Lung (tissue), 13 donors: Measurements from ENCODE around the gene COLQ. TPM values are rescaled to one million over a fixed set of nuclear protein-coding genes. Genes with fewer than 3 reads are reported as not detected.

Experiments used
- ATAC-seq: fragments of 200-7000 bp; cut with Tn5 transposase; one replicate; pipeline ENCODE4 v1.9.1; 2020; ENCODE audit warnings: moderate number of reproducible peaks; ENCODE audit not compliant: insufficient read depth, low FRiP score
- DNase-seq, 3 donors: peaks; one replicate each; pipeline ENCODE4 v3.0.0-alpha.2; 2013 to 2017
- H3K27ac ChIP-seq, 2 donors: one replicate each; pipeline ENCODE4 v1.5.1; 2013; ENCODE audit warnings: mild to moderate bottlenecking in 2 of 2, moderate library complexity in 2 of 2, control low read depth in 1 of 2, inconsistent platforms in 1 of 2, low read depth in 1 of 2, low read length in 1 of 2
- H3K27me3 ChIP-seq, 3 donors: one replicate each; pipeline ENCODE4 v1.5.1; 2013; ENCODE audit warnings: low read length in 2 of 3; ENCODE audit not compliant: control insufficient read depth in 3 of 3, insufficient read depth in 3 of 3
- H3K36me3 ChIP-seq, 4 donors: one replicate each; pipeline ENCODE4 v1.5.1; 2013; ENCODE audit warnings: low read length in 4 of 4, mild to moderate bottlenecking in 1 of 4, moderate library complexity in 1 of 4; ENCODE audit not compliant: control insufficient read depth in 4 of 4, insufficient read depth in 4 of 4
- H3K4me1 ChIP-seq, 5 donors: one replicate each; pipeline ENCODE4 v1.5.1; 2013; ENCODE audit warnings: low read length in 5 of 5, mild to moderate bottlenecking in 2 of 5, moderate library complexity in 1 of 5; ENCODE audit not compliant: control insufficient read depth in 5 of 5, insufficient read depth in 5 of 5
- H3K4me3 ChIP-seq: one replicate; pipeline ENCODE4 v1.5.1; 2013; ENCODE audit warnings: mild to moderate bottlenecking, control low read depth, moderate library complexity
- H3K9ac ChIP-seq, 2 donors: one replicate each; pipeline ENCODE4 v1.5.1; 2013; ENCODE audit warnings: low read length in 2 of 2, control low read depth in 1 of 2; ENCODE audit not compliant: insufficient read depth in 1 of 2
- H3K9me3 ChIP-seq, 4 donors: one replicate each; pipeline ENCODE4 v1.5.1; 2013; ENCODE audit warnings: low read length in 3 of 4, mild to moderate bottlenecking in 1 of 4, moderate library complexity in 1 of 4; ENCODE audit not compliant: control insufficient read depth in 4 of 4, insufficient read depth in 3 of 4
- WGBS, 2 donors: extraction: QIAGEN DNeasy Blood & Tissue Kit; methylation state at CpG; one replicate each; pipeline ENCODE4 v1.1.7; 2013; 5-methylcytosine and 5-hydroxymethylcytosine counted together
- polyA plus RNA-seq, 2 donors: library from polyadenylated mRNA; stranded (reverse); fragments of 200-250 nt; gene quantifications; one replicate each; pipeline ENCODE4 v1.2.1, GENCODE V29; 2013
- small RNA-seq: library from RNA; depleted of rRNA; stranded (forward); fragments of <200 nt; gene quantifications from one replicate; pipeline ENCODE3, GENCODE V24; 2014; ENCODE audit warnings: low replicate concordance
- total RNA-seq, 2 donors: library from RNA; depleted of rRNA in 1 of 2; stranded (reverse); fragments of >200 nt in 1 of 2; gene quantifications; one replicate each; pipeline ENCODE4 v1.2.1, GENCODE V29; 2014 to 2021
- TF ChIP-seq, protein P1 (sequence below): IDR thresholded peaks from 2 replicates; pipeline ENCODE4 v1.5.1; 2012; ENCODE audit warnings: mild to moderate bottlenecking; ENCODE audit errors: control extremely low read depth, extremely low read depth
- donor health status: control.
- donor health status: control.
- donor health status: Bipolar disorder and iron deficiency.
- donor health status: healthy.
- donor health status: DM: yes; HTN: yes; CAD: no.

The COLQ gene
- total and polyA plus RNA-seq, 4 donors, result 0.90 to 5.1 (median 1.9) TPM

DNA sequence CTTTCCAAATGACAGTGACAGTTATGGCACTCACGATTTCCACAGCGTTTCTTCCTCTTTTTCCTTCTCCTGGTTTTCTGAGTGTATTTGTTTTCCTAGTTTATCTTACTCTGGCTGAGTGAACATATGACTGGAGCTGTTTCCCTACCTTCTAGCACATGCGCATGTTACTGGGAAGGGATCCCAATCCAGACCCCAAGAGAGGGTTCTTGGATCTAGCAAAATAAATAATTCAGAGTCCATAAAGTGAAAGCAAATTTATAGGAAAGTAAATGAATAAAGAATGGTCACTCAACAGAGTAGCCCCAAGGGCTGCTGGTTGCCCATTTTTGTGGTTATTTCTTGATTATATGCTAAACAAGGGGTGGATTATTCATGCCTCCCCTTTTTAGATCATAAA, 118.0 kb downstream of the COLQ start:
- Histone ChIP-seq H3K9ac (no peak overlapping the region), H3K4me3 (no peak overlapping the region), H3K27ac (no peak overlapping the region), H3K9me3 (peaks cover 0 to 2% (median 0%) of the 10 kb centered on the region in 4 donors), H3K36me3 (no peaks in the 10 kb centered on the region), H3K27me3 (no peaks in the 10 kb centered on the region), H3K4me1 (no peaks in the 10 kb centered on the region)
- TF ChIP-seq, protein P1, sequence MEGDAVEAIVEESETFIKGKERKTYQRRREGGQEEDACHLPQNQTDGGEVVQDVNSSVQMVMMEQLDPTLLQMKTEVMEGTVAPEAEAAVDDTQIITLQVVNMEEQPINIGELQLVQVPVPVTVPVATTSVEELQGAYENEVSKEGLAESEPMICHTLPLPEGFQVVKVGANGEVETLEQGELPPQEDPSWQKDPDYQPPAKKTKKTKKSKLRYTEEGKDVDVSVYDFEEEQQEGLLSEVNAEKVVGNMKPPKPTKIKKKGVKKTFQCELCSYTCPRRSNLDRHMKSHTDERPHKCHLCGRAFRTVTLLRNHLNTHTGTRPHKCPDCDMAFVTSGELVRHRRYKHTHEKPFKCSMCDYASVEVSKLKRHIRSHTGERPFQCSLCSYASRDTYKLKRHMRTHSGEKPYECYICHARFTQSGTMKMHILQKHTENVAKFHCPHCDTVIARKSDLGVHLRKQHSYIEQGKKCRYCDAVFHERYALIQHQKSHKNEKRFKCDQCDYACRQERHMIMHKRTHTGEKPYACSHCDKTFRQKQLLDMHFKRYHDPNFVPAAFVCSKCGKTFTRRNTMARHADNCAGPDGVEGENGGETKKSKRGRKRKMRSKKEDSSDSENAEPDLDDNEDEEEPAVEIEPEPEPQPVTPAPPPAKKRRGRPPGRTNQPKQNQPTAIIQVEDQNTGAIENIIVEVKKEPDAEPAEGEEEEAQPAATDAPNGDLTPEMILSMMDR, result no peak
- 53 to 70% methylated on average over 3 of the region's 3 CpGs for WGBS, 2 donors
- ATAC-seq, result no peak
- DNase-seq, result no peak

DNA sequence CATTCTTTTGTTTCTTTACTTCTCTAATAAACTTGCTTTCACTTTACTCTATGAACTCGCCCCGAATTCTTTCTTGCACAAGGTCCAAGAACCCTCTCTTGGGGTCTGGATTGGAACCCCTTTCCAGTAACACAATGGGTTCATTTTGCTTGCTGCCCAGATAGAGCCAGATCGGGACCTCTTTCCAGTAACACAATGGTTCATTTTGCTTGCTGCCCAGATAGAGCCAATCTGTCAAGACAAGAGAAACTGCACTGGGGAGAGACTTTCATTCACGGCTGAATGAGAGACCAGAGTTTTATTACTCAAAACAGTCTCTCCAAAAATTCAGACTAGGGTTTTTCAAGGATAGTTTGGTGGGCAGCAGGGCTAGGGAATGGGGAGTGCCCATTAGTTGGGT, 119.6 kb downstream of the COLQ start:
- peaks cover 0 to 6% (median 2%) of the 10 kb centered on the region in 4 donors for H3K9me3 ChIP-seq
- WGBS, 2 donors, result 91 to 94% methylated on average over 4 of the region's 4 CpGs
- H3K4me1 ChIP-seq, result no peaks in the 10 kb centered on the region
- no peak overlapping the region for H3K9ac ChIP-seq
- H3K27ac ChIP-seq, result no peak overlapping the region
- no peak for DNase-seq
- H3K36me3 ChIP-seq, result no peaks in the 10 kb centered on the region
- TF ChIP-seq, protein P1, result no peak
- no peaks in the 10 kb centered on the region for H3K27me3 ChIP-seq
- no peak overlapping the region for H3K4me3 ChIP-seq
- ATAC-seq, result no peak

Small RNA genes lying within 50 kb of the gene (small RNA-seq; reads per million reads assigned to genes)
- gene MIR4270 (not detected), gene RN7SL110P (not detected), gene RNU6-1024P (not detected)

Other genes with a start within 250 kb of the COLQ start
- gene SH3BP5, start 189.1 kb downstream of the COLQ start, total RNA-seq, result 10 to 100 TPM; 76.2 to 76.6 TPM
- 10 to 100 TPM; 50.3 to 58.4 TPM for gene SH3BP5, start 189.1 kb downstream of the COLQ start, polyA plus RNA-seq
- 10 to 100 TPM; 12.3 to 35.4 TPM for gene METTL6, start 94.2 kb downstream of the COLQ start, total RNA-seq
- 10 to 100 TPM in 1 of 2 donors, 1 to 10 TPM in 1; 8.6 to 14.0 TPM for gene METTL6, start 94.2 kb downstream of the COLQ start, polyA plus RNA-seq
- gene EAF1, start 94.1 kb downstream of the COLQ start, total RNA-seq, result 10 to 100 TPM; 16.2 to 25.3 TPM
- gene EAF1, start 94.1 kb downstream of the COLQ start, polyA plus RNA-seq, result 10 to 100 TPM in 1 of 2 donors, 1 to 10 TPM in 1; 5.5 to 17.7 TPM
- 10 to 100 TPM; 27.5 to 27.7 TPM for gene HACL1, start 79.9 kb upstream of the COLQ start, total RNA-seq
- 10 to 100 TPM; 14.7 to 15.6 TPM for gene HACL1, start 79.9 kb upstream of the COLQ start, polyA plus RNA-seq
- 10 to 100 TPM; 20.5 to 35.5 TPM for gene BTD, start 80.0 kb upstream of the COLQ start, total RNA-seq
- 10 to 100 TPM; 14.9 to 16.8 TPM for gene BTD, start 80.0 kb upstream of the COLQ start, polyA plus RNA-seq